ENCODE measurements around the gene ARL3.
A peak's percentile ranks its signal among the peaks of the same experiment; 100 is the strongest.
"Not testable (repeated sequence)": the region's sequence is repeated elsewhere in the genome, so short reads cannot be mapped to it uniquely, and the experiment has no call there.

ARL3 gene

DNA sequence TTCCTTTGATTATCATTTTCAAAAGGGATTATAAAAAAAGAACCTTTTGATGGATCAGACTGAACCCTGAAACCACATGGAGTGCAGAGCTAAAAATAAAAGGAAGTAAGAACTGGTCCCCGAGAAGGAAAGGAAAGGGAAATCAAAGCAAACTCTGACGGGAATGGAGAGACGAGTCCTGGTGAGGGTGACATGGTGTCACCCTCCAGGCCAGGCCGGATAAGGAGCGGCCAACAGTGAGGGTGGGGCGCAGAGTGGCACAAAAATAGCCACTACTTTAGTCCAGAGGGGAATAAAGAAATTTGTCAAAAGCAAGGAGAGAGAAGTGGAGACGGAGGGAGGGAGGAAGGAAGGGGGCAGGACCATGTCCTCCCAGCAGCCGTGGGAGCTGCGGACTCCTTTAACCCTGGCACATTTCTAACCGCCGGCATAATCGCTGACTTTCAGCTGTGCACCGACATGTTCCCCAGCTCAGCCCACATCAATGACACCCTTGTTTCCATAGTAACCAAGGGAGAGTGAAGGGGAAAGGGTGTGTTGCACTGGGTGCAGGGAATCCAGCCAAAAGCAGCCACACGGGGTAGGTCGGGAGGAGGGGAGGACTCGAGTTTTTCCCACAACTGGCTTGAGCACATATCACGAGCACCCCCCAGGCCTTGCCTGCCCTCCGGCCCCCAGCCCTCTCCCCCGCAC, 40.2 kb downstream of the ARL3 start:
- peak; percentile 24 to 55 for DNase-seq (ENCODE audit: low read depth in 2 of 2)

DNA sequence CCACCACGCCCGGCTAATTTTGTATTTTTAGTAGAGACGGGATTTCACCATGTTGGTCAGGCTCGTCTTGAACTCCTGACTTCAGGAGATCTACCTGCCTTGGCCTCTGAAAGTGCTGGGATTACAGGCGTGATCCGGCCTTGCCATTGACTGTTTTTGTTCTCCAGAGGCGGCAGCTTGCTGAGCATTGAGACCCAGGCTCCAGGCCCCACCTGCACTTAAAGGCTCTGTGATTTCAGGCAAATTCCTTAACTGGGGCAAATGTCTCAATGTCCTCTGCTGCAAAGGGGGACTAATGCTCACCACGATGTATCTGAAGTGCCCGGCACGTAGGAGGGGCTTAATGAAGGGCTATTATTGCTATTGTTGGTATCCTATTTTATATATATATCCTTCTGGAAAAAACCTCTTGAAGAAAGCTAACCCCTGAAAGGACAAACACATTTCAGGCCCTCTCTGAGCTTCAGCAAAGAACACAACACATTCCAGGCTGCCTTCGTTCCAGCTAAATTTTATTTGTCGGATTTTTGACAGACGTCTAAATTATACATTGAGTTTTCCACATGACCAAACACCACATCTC, 40.9 kb downstream of the ARL3 start:
- DNase-seq (ENCODE audit: low read depth in 2 of 2) = no peak

GRCh38 chr10:102670871-102671434, 43.2 kb downstream of the ARL3 start:
- no peak for DNase-seq (ENCODE audit: low read depth in 2 of 2)

- DNase-seq (ENCODE audit: low read depth in 2 of 2) = no peak
Observed at GRCh38 chr10:102670065-102670670, 44.0 kb downstream of the ARL3 start.

GRCh38 chr10:102669206-102670064, 44.8 kb downstream of the ARL3 start:
- no peak for DNase-seq (ENCODE audit: low read depth in 2 of 2)

- no peak for DNase-seq (ENCODE audit: low read depth in 2 of 2)
Observed at GRCh38 chr10:102668326-102669107, 45.7 kb downstream of the ARL3 start.

GRCh38 chr10:102667411-102667810, 46.8 kb downstream of the ARL3 start:
- DNase-seq (ENCODE audit: low read depth in 2 of 2) = not testable (repeated sequence)

GRCh38 chr10:102665904-102666509, 48.2 kb downstream of the ARL3 start:
- no peak for DNase-seq (ENCODE audit: low read depth in 2 of 2)

GRCh38 chr10:102661658-102662028, 52.6 kb downstream of the ARL3 start:
- no peak for DNase-seq (ENCODE audit: low read depth in 2 of 2)

GRCh38 chr10:102660888-102661657, 53.1 kb downstream of the ARL3 start:
- peak in 1 of 2 experiments; percentile 66 for DNase-seq (ENCODE audit: low read depth in 2 of 2)

GRCh38 chr10:102658802-102659201, 55.4 kb downstream of the ARL3 start:
- no peak for DNase-seq (ENCODE audit: low read depth in 2 of 2)

GRCh38 chr10:102657984-102658724, 56.0 kb downstream of the ARL3 start:
- DNase-seq (ENCODE audit: low read depth in 2 of 2) = no peak

DNA sequence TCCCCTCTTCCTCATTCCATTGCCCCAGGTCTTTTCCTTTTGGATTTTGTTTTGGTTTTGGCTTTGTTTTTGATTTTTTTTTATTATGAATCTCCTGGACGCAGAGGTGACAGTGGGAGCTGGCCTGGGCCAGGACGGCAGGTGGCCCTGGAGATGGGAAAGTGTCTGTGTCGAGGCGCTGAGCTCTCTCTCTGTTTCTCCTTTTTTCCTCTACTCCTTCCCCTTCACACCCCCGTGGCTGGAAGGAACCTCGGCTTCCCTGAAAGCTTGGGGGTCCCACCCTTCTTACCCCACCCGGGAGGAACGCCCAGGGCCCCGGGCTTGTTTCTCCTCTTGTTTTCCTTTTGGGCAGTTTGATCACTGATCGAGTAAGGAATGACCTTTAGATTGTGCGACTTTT, 56.7 kb downstream of the ARL3 start:
- no peak for DNase-seq (ENCODE audit: low read depth in 2 of 2)

DNA sequence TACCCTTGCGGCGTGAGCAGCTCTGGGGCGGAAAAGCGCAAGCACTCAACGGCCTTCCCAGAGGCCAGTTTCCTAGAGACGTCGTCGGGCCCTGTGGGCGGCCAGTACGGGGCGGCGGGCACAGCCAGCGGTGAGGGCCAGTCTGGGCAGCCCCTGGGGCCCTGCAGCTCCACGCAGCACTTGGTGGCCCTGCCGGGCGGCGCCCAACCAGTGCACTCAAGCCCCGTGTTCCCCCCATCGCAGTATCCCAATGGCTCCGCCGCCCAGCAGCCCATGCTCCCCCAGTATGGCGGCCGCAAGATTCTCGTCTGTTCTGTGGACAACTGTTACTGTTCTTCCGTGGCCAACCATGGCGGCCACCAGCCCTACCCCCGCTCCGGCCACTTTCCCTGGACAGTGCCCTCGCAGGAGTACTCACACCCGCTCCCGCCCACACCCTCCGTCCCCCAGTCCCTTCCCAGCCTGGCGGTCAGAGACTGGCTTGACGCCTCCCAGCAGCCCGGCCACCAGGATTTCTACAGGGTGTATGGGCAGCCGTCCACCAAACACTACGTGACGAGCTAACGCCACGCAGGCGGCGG, 57.3 kb downstream of the ARL3 start:
- no peak for DNase-seq (ENCODE audit: low read depth in 2 of 2)

- no peak for DNase-seq (ENCODE audit: low read depth in 2 of 2)
Observed at GRCh38 chr10:102656026-102656425, 58.2 kb downstream of the ARL3 start.

- DNase-seq (ENCODE audit: low read depth in 2 of 2) = no peak
Observed at GRCh38 chr10:102654969-102655368, 59.2 kb downstream of the ARL3 start.

DNA sequence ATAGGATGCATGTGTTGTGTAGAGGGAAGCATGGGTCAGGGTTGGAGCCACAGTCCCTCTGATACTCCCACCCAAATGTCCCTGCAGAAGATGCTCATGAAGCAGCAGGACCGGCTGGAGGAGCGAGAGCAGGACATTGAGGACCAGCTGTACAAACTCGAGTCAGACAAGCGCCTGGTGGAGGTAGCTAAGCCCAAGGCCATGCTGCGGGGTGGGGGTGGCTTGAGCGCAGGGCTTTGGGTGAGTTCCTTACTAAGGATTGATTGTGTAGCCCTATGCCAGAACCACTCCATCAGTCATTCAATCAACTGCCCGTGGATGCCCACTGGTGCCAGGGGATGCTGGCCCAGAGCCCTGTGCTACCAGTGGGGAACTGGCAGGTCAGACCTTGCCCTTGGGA, 59.6 kb downstream of the ARL3 start:
- no peak for DNase-seq (ENCODE audit: low read depth in 2 of 2)

- no peak for DNase-seq (ENCODE audit: low read depth in 2 of 2)
Observed at GRCh38 chr10:102653060-102653459, 61.1 kb downstream of the ARL3 start.
